NB4 (cell line): ENCODE measurements around the gene ANO8.

Source experiments
- CTCF ChIP-seq: IDR thresholded peaks from one replicate; pipeline ENCODE4 v1.5.1; 2012; ENCODE audit warnings: low read depth, low read length
- POLR2A ChIP-seq: IDR thresholded peaks from 2 replicates; pipeline ENCODE4 v1.6.1; 2011; ENCODE audit warnings: mild to moderate bottlenecking; ENCODE audit not compliant: insufficient read length; ENCODE audit errors: extremely low read depth

GRCh38 chr19:17339088-17339741 lies 4.6 kb upstream of the ANO8 start:
- no peak for TF ChIP-seq CTCF
- no peak for TF ChIP-seq POLR2A
